IMR-90 (cell line): Measurements from ENCODE around the gene TAS2R38. TPM values are rescaled to one million over a fixed set of nuclear protein-coding genes. Genes with fewer than 3 reads are reported as not detected.

Experiments
- ATAC-seq: fragments of 200-7000 bp; cut with Tn5 transposase; 2 replicates; pipeline ENCODE4 v1.9.1; 2020; ENCODE audit warnings: low read depth, mild to moderate bottlenecking, moderate library complexity
- BruUV-seq: library from RNA; stranded (reverse); fragments of 400-500 nt; replicated peaks from 2 replicates; lab custom pipeline; 2021; lab: Mats Ljungman, UMichigan
- CTCF ChIA-PET: fragments of 300-600 bp; formaldehyde crosslinking; extraction: SDS; loops from one replicate; lab custom pipeline; 2021; ENCODE audit warnings: antibody characterized with exemption; lab: Yijun Ruan, JAX
- POLR2A ChIA-PET: fragments of 300-600 bp; sonication (Branson Sonifier 250); formaldehyde crosslinking; loops from one replicate; lab custom pipeline; 2022; ENCODE audit warnings: antibody characterized with exemption; ENCODE audit not compliant: unreplicated experiment; lab: Charles Lee
- DNase-seq: peaks from one replicate; pipeline ENCODE4 v3.0.0; 2013
- H2AFZ ChIP-seq: replicated peaks from 2 replicates; pipeline ENCODE3; 2013; ENCODE audit warnings: low read length, mild to moderate bottlenecking; ENCODE audit not compliant: poor library complexity
- H2AK5ac ChIP-seq: 2 replicates; pipeline ENCODE4 v1.6.1; 2013; ENCODE audit warnings: low read depth, low read length, inconsistent platforms
- H2AK9ac ChIP-seq: replicated peaks from 2 replicates; pipeline ENCODE3; 2013; ENCODE audit warnings: mild to moderate bottlenecking, low read depth, low read length, moderate library complexity; ENCODE audit not compliant: poor library complexity
- H2BK120ac ChIP-seq: 2 replicates; pipeline ENCODE4 v1.6.1; 2013; ENCODE audit warnings: low read depth, low read length, inconsistent platforms
- H2BK15ac ChIP-seq: 3 replicates; pipeline ENCODE4 v1.6.1; 2013; ENCODE audit warnings: low read depth, low read length, inconsistent platforms
- H2BK20ac ChIP-seq: 2 replicates; pipeline ENCODE4 v1.6.1; 2013; ENCODE audit warnings: low read depth, mild to moderate bottlenecking, inconsistent platforms, low read length, moderate library complexity
- H2BK5ac ChIP-seq: 2 replicates; pipeline ENCODE4 v1.6.1; 2013; ENCODE audit warnings: mild to moderate bottlenecking, low read depth, low read length, inconsistent platforms; ENCODE audit not compliant: poor library complexity, severe bottlenecking
- H3K14ac ChIP-seq: replicated peaks from 2 replicates; pipeline ENCODE4 v1.6.1; 2013; ENCODE audit warnings: low read depth, low read length, inconsistent platforms
- H3K18ac ChIP-seq: 2 replicates; pipeline ENCODE4 v1.6.1; 2013; ENCODE audit warnings: low read depth, low read length, control low read depth
- H3K23ac ChIP-seq: 2 replicates; pipeline ENCODE4 v1.6.1; 2013; ENCODE audit warnings: low read depth, low read length, inconsistent platforms
- H3K27ac ChIP-seq: 2 replicates; pipeline ENCODE4 v1.5.1; 2013; ENCODE audit warnings: mild to moderate bottlenecking, control low read depth, low read length; ENCODE audit not compliant: insufficient read depth
- H3K27me3 ChIP-seq: 2 replicates; pipeline ENCODE4 v1.6.1; 2013; ENCODE audit warnings: low read length; ENCODE audit not compliant: control insufficient read depth, insufficient read depth
- H3K36me3 ChIP-seq: 2 replicates; pipeline ENCODE4 v1.6.1; 2013; ENCODE audit warnings: low read length, mixed read lengths; ENCODE audit not compliant: control insufficient read depth, insufficient read depth
- H3K4ac ChIP-seq: 2 replicates; pipeline ENCODE4 v1.6.1; 2013; ENCODE audit warnings: low read depth, low read length, inconsistent platforms
- H3K4me1 ChIP-seq: 2 replicates; pipeline ENCODE4 v1.6.1; 2013; ENCODE audit warnings: low read length, mixed read lengths; ENCODE audit not compliant: control insufficient read depth, insufficient read depth
- H3K4me2 ChIP-seq: 2 replicates; pipeline ENCODE4 v1.6.1; 2013; ENCODE audit warnings: low read depth, mild to moderate bottlenecking, control low read depth, low read length, moderate library complexity
- H3K4me3 ChIP-seq: 2 replicates; pipeline ENCODE4 v1.5.1; 2013; ENCODE audit warnings: low read depth, mild to moderate bottlenecking, control low read depth, low read length, moderate library complexity; ENCODE audit not compliant: insufficient read depth
- H3K56ac ChIP-seq: 2 replicates; pipeline ENCODE4 v1.6.1; 2013; ENCODE audit warnings: low read length, inconsistent platforms; ENCODE audit not compliant: insufficient read depth; ENCODE audit errors: extremely low read depth
- H3K79me1 ChIP-seq, 2 experiments: 2 replicates each; pipeline ENCODE4 v1.6.1; 2013; ENCODE audit warnings: low read length in 2 of 2, inconsistent platforms in 1 of 2, low read depth in 1 of 2
- H3K9ac ChIP-seq: 2 replicates; pipeline ENCODE4 v1.6.1; 2013; ENCODE audit warnings: low read depth, low read length, control low read depth
- H3K9me1 ChIP-seq: 2 replicates; pipeline ENCODE4 v1.6.1; 2013; ENCODE audit warnings: low read length, inconsistent platforms; ENCODE audit not compliant: insufficient read depth
- H3K9me3 ChIP-seq: 2 replicates; pipeline ENCODE4 v1.6.1; 2013; ENCODE audit warnings: low read length; ENCODE audit not compliant: control insufficient read depth, insufficient read depth
- H4K20me1 ChIP-seq: 2 replicates; pipeline ENCODE4 v1.6.1; 2013; ENCODE audit warnings: low read length, inconsistent platforms; ENCODE audit not compliant: insufficient read depth
- H4K5ac ChIP-seq: 2 replicates; pipeline ENCODE4 v1.6.1; 2013; ENCODE audit warnings: mild to moderate bottlenecking, low read depth, low read length, control low read depth
- H4K8ac ChIP-seq, 2 experiments: 2 replicates each; pipeline ENCODE4 v1.6.1; 2013; ENCODE audit warnings: low read depth in 2 of 2, low read length in 2 of 2, control low read depth in 1 of 2, inconsistent platforms in 1 of 2
- H4K91ac ChIP-seq: 2 replicates; pipeline ENCODE4 v1.6.1; 2013; ENCODE audit warnings: low read depth, low read length, inconsistent platforms; ENCODE audit not compliant: insufficient read depth
- CTCF ChIP-seq: conservative IDR thresholded peaks from 2 replicates; pipeline ENCODE4 v1.5.1; 2012; ENCODE audit warnings: mild to moderate bottlenecking, low read depth, low read length, improper control_type of control experiment
- ELK1 ChIP-seq: fragments of 150-350 bp; IDR thresholded peaks from 2 replicates; pipeline ENCODE4 v1.6.1; 2016; ENCODE audit warnings: low read depth, mild to moderate bottlenecking, low read length, moderate library complexity, borderline replicate concordance
- FOS ChIP-seq: fragments of 150-350 bp; IDR thresholded peaks from 2 replicates; pipeline ENCODE4 v1.6.1; 2016; ENCODE audit warnings: low read depth, low read length
- MAZ ChIP-seq: IDR thresholded peaks from 2 replicates; pipeline ENCODE4 v1.6.1; 2012; ENCODE audit warnings: low read depth, mild to moderate bottlenecking, low read length, improper control_type of control experiment, moderate library complexity, borderline replicate concordance
- MXI1 ChIP-seq: IDR thresholded peaks from 2 replicates; pipeline ENCODE4 v1.6.1; 2012; ENCODE audit warnings: low read depth, mild to moderate bottlenecking, low read length, moderate library complexity, borderline replicate concordance
- RAD21 ChIP-seq: IDR thresholded peaks from 2 replicates; pipeline ENCODE4 v1.6.1; 2012; ENCODE audit warnings: low read length, improper control_type of control experiment
- RCOR1 ChIP-seq: IDR thresholded peaks from 2 replicates; pipeline ENCODE4 v1.6.1; 2012; ENCODE audit warnings: mild to moderate bottlenecking, low read length, improper control_type of control experiment; ENCODE audit not compliant: insufficient replicate concordance
- USF2 ChIP-seq: fragments of 150-350 bp; IDR thresholded peaks from 2 replicates; pipeline ENCODE4 v1.6.1; 2017; ENCODE audit warnings: mild to moderate bottlenecking, antibody characterized with exemption, low read length, low read depth
- WGBS, 2 experiments: methylation state at CpG; one replicate each; pipeline versions ENCODE4 v1.1.5 to v1.1.7; 2013; ENCODE audit warnings: missing lambda C conversion rate in 2 of 2; ENCODE audit not compliant: insufficient read length in 1 of 2; ENCODE audit errors: extremely low coverage in 2 of 2; 5-methylcytosine and 5-hydroxymethylcytosine counted together
- dilution Hi-C: fragments of 300-500 bp; cut with HindIII; formaldehyde crosslinking; loops from one replicate; pipeline ENCODE4 v1.14.3; 2018; ENCODE audit warnings: low sequenced_read_pairs; ENCODE audit not compliant: unreplicated experiment
- in situ Hi-C: fragments of 300-500 bp; cut with MboI; formaldehyde crosslinking; loops from 3 replicates; pipeline ENCODE4 v1.14.3; 2019; ENCODE audit warnings: low sequenced_read_pairs, inconsistent platforms, mixed read lengths
- intact Hi-C: fragments of 100-400 bp; cut with micrococcal nuclease; formaldehyde crosslinking; loops from 2 replicates; pipeline ENCODE4 v1.10.0; 2022
- polyA plus RNA-seq, 3 experiments: library from polyadenylated mRNA; depleted of rRNA; stranded (reverse); fragments of >200 nt; gene quantifications; 2 replicates each; pipeline ENCODE4 v1.2.3, GENCODE V29; 2012; ENCODE audit warnings: low replicate concordance in 1 of 3
- total RNA-seq: library from RNA; depleted of rRNA; stranded (reverse); fragments of >200 nt; gene quantifications from 2 replicates; pipeline ENCODE4 v1.2.3, GENCODE V29; 2012

TAS2R38 gene
- total and polyA plus RNA-seq, 2 of the 4 experiments (the other 2 are of a cell fraction): not detected

DNA sequence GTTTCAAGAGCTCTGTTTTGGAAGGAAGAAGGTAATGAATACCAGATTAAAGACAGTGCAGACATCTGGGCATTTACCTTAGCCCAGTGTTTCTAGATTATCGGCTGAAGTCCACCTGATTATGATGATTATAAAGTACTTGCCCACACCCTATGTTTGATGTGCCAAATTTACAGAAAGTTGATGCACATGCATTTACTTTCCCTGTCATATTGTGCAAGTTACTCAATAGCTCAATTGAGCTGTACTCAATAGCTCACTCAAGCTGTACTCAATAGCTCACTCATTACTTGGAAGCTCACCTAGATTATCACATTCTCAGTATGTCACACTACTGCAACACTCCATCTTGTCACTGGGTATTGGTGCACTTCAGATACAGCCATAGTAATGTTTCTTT, 35.6 kb upstream of the TAS2R38 start:
- Histone ChIP-seq H3K27ac (no peak overlapping the region), H4K91ac (no peak overlapping the region), H2AFZ (no peak overlapping the region), H3K23ac (no peak overlapping the region), H3K9me1 (no peaks in the 10 kb centered on the region), H2BK15ac (no peak overlapping the region), H3K14ac (no peak overlapping the region), H2BK5ac (no peak overlapping the region), H3K79me1 (no peaks in the 10 kb centered on the region), H3K27me3 (no peaks in the 10 kb centered on the region), H4K5ac (no peak overlapping the region), H2AK5ac (no peak overlapping the region), H3K56ac (no peak overlapping the region), H3K4ac (no peak overlapping the region), H2BK120ac (no peak overlapping the region), H2BK20ac (no peak overlapping the region), H3K4me2 (no peak overlapping the region), H3K18ac (no peak overlapping the region), H2AK9ac (no peak overlapping the region), H4K20me1 (no peaks in the 10 kb centered on the region), H3K9ac (no peak overlapping the region), H3K36me3 (no peaks in the 10 kb centered on the region), H3K4me3 (no peak overlapping the region), H4K8ac (no peak overlapping the region), H3K9me3 (peaks cover 10% of the 10 kb centered on the region), H3K4me1 (no peaks in the 10 kb centered on the region)
- intact Hi-C loops: no loop called here
- no CpG with 5 or more reads among the region's 1 CpG for WGBS, 2 experiments
- ChIA-PET POLR2A (no interaction called here), CTCF (no interaction called here)
- ATAC-seq (no peak), DNase-seq (no peak)
- in situ Hi-C loops: no loop called here
- TF ChIP-seq USF2: no peak
- no peak for TF ChIP-seq MXI1
- TF ChIP-seq RAD21: no peak
- TF ChIP-seq CTCF: no peak
- no peak for TF ChIP-seq FOS
- no peak for TF ChIP-seq MAZ
- TF ChIP-seq RCOR1: no peak
- TF ChIP-seq ELK1: no peak
- no TSS peak for BruUV-seq
- dilution Hi-C loops: no loop called here
